NCI-H1930 (cell line): ENCODE data around the gene DNAL1.

Experiments
- DNase-seq, 2 experiments: peaks; one replicate each; lab custom pipeline; 2025; lab: John Stamatoyannopoulos, UW

Gene DNAL1

DNA sequence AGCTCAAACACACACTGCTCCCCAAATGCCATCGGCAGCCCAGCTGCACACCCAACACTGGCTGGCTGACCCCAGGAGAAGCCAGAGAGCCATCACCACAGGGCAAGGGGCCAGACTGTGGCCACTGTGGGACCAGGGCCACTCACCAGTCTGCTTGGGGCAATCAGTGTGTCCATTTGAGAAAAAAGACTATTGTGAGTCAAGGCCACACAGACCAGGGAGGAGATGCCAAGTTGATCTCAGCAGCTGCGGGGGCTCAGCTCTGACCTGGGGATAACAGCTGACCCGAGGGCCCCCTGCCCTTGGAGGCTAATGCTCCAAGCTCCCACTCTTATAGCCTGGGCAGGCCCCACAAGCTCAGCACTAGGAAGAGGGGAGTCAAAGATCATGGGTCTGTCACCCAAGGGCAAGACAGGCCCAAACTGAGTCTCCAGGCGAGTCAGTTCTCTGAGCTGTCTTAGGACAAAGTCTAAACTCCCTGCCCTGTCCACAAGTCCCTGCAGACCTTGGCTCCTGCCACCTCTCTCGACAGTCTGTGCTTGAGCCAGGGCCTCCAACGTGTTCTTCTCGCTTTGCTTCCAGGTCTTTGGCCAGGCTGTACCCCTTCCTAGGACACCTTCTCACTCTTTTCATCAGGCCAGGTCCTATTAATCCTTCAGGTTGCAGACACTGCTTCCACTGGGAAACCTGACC lies 99.5 kb downstream of the DNAL1 start:
- no peak for DNase-seq

DNA sequence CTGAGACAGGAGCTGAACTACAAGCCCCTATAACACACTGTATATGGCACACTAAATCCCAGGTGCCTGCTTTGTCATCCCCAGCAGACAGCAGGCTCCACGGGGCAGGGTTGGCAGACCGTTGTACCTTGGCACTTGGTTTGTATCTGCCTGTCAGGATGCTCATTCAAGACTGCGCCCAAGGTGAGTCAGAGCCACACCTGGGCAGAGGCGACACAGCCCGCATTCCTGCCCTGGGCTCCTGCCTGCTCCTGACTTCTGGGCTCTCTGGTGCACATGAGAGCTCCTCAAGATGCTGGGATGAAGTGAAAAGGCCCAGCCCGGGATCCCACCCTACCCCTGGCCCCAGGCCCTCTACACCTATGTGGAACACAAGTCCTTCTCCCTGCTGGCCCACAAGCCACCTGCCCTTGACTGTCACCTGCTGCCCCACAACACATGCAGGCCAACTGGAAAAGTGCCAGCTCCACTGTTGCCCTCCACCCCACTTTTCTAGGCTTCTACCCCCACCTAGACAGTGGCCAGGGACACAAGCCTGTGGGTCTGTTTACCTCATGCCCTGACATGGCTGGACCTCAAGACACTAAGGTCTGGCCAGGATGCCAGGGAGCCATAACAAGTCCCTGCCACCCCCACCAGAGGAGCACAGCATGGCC lies 100.2 kb downstream of the DNAL1 start:
- DNase-seq = no peak

DNA sequence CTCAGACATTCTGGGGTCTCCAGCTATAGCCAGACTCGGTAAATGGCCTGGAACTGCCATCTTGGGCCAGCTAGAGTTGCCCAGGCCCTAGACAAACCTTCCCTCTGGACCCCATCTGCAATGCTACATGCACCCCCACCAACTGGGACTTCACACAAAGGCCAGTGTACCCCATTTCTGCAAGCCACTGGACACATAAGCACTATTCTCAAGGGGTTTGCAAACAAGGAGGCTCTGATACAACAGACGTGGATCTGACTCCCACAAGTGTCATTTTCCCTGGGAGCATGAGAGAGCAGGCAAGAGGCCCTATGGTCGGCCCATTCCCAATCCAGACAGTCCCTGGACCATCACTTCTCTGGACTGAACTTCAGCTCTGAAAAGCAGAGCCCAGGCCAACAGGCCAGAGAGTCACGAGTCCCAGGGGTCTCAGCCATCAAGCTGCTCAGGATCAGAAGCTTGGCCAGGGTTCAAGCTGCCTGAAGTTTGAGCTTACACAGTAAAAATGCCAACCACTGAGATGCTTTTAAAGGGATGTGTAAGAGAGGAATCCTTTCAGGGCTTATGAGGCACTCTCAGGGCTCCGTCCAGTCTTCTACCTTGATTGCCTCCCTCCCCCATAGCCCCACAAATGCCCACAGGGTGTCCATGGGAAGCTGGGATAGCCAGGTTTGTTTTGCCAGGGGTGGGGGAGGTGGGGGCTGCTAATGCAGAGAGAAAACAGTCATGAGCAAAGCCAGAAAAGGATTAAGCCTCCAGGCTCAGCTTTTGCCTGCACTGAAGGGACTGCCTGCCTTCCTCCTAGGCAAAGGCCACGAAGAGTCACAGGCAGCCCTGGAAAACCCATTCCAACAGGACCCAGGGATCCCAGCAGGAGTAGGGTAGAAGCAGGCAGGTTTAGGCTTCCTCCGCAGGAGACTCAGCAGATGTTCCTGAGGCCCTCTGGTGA lies 101.1 kb downstream of the DNAL1 start:
- no peak for DNase-seq

DNA sequence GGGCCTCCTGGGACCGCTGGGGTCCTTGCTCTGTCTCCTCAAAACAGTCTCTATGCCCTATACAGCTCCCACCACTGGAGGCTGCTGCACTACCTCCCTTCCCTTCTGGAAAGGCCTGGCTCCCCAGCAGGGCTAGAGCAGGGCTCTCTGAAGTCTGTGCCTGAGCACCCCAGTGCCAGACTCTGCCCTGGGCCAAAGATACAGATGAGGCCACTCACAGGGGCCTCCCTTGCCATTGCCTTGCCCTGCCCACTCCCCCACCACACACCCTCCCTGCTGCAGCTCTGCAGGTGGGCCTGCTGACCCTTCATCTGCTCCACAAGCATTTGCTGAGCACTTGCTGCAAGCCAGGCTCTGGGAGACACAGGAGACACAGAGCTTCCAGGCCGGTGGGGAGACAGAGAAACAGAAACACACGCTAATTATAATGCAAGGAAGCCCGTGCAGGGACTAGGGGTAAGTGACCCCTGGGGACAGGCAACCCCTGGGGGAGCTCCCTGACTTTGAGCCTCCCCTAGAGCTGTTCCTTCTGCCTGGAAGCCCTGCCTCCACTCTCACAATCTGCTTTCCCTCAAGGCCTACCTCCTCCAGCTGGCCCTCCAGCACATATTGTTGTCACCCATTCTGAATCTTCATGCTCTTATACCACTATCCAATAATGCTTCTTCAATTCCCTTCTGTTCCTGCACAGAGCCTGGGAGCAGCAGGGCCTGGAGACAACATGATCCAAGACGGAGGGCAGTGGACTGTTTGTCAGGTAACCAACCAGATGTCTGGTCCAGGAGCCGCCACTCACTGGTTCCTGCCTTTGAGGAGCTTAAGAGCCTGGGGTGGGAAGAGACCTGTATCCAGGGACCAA lies 102.0 kb downstream of the DNAL1 start:
- DNase-seq = no peak

DNA sequence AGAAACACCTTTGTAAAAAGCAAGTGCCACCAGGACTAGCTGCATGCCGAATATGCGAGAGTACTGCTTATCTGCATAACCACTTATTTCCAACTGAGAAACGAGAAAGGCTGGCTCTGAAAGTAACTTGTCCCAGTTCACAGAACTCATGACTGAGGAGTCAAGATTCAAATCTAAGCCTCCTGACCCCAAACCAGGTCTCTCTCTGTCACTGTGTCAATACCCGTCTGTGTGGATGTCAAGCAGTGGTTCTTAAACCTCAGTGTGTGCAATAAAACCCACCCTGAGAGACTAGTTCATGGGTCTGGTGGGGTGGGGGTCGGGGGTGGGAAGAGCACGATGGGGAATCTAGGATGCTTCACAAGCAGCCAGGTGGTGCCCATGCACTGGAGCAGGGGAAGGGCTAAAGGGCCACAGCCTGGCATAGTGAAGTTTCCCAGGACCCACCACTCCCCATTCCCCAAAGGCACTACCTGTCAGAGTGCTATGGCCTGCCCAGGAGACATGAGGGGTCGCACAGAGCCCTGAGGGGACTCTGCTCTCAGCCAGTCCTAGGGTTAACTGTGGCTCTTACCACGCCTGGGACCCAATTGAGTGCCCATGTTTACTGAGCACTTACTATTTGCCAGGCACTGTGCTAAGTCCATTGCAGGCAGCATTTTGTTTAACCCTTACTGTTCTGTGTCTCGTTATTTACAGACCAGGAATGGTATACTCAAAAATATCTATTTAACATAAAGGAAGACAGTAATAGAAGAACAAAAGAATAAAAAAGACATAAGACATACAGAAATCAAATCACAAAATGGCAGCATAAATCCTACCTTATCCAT lies 102.8 kb downstream of the DNAL1 start:
- no peak for DNase-seq

DNA sequence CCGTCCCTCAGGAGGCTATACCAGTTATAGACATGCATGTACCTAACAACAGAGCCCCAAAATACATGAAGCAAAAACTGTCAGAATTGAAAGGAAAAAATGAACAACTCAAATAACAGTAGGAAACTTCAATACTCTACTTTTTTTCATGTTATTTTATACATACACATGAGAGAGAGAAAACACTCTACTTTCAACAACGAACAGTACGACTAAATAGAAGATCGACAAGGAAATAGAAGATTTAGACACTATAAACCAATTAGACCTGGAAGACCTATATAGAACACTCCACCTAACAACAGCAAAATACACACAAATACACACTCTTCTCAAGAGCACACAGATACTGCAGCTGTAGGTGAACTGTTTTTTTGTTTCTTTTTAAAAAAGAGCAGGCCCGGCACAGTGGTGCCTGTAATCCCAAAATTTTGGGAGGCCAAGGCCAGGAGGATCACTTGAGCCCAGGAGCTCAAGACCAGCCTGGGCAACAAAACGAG lies 104.1 kb downstream of the DNAL1 start:
- no peak for DNase-seq

DNA sequence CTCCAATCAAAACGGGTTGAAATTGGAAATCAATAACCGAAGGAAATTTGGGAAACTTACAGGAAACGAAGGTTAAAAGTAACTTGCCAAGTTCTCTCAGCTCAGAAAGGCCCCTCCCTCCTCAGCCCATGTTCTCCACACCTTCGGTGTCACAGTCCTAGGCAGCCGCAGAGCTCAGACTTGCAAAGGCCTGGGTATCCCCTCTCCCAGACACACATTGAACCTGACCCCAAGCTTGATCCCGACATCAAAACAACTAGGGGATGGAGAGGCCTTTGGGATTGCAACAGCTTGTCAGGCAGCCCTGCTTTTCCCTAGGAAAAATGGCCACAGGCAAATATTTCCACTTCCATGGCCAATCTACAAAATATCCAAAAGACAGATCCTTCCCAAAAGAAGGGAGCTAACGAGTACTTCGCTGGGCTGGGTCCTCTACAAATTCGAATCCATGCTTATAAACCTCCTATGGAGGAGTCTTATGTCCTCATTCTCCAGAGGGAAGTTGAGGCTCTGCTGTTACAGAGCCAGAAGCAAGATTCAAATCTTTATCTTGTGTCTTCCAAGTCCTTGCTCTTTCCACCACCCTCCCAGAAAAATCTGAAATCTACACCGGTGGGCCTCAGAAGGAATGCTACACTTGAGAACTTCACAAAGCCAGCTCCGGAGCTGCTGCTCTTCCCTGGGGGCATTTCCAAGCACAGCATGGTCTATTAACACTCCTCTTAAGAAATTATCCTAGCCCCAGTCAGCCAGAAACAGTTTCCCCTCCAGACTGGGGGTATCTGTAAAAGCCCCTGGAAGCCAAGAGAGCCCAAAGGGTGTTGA lies 105.1 kb downstream of the DNAL1 start:
- no peak for DNase-seq

DNA sequence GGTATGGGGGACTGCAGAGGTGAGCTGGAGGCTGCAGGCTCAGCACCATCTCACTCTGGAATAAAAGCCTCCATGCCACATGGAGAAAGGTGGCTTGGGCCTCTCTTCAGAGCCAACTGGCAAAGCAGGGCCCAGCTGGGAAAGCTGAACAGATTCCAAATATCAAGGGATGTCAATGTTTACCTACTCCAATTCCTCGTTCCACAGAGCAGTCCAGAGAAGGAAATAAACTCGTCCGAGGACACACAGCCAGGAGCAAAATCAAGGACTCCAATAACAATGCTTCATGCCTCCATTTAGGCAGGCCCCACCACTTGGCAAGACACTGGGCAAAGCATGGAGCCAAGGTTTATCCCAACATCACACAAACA lies 105.7 kb downstream of the DNAL1 start:
- no peak for DNase-seq

DNA sequence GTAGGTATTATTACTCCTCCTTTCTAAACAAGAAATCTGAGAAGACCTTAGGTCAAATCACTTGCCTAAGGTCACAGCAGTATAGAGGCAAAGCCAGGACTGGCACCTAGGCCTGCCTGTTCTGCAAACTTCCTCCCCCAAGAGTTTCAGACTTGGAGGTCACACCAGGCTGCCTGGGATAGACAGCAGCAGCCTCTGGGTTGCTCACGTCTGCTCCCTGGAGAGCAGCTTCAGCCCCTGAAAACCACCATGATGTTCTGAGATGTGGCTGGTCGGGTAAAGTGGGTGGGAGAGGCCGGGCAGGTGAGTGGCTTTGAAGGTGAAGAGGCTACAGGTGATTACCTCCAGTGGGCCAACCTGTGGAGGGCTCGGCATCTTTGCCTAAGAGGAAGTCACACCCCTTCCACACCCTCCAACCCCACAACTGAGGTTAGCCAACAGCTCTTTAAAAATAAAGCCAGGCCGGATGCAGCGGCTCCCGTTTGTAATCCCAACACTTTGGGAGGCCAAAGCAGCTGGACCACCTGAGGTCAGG lies 106.4 kb downstream of the DNAL1 start:
- DNase-seq = no peak

DNA sequence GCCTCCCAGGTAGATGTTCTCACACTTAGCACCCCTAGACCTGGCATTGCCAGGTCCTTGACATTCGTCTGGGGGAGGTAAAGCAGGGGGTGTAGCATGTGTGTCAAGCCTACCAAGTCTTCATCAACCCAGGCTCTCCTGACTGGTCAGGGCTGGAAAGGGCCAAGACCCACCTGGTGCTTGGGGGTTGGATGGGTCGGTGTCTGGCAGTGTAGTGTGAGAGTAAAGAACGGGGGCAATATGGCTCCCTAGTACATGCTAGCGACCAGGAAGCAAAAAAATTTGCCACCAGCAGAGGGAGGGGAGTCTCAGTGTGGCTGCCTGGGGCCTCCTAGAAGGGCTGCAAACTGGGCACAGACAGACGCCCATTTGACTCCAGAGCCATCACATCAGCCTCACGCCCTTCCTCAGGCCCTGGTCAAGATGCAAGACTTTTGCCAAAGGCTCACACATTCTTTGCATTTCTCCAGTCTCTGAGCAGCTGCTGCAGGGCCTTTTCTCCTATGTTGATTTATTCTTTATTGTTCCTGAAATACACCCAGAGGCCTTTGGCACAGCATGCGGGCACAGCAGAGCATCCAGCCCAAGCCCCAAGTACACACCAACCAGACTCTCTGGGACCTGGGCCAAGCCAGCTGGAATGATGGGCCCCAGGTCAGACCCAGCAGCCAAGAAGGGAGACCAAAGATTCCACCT lies 107.7 kb downstream of the DNAL1 start:
- DNase-seq = no peak
